ENCODE measurements around the gene GNLY. TPM values are rescaled to one million over a fixed set of nuclear protein-coding genes. Genes with fewer than 3 reads are reported as not detected.
A peak's percentile ranks its signal among the peaks of the same experiment; 100 is the strongest.

Gene GNLY
- total RNA-seq, 1 donor from 2014 or later: not detected

DNA sequence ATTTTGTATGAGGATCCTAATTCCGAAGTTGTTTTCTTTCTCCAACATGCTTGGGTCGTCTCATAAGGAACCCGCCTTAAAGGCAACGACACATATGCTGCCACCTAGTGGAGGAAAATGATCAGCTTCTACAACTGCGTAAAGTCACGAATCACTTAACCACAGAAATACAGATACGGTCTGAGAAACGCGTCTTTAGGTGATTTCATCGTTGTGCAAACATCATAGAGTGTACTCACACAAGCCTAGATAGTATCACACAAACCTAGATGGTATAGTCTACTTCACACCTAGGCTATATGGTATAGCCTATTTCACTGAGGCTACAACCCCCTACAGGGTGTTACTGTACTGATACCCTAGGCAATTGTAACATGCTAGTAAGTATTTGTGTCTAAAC, 13.1 kb downstream of the GNLY start:
- H3K27me3 Mint-ChIP-seq (ENCODE audit: low read depth, unreplicated experiment): peaks cover 20% of the 10 kb centered on the region
- H3K27me3 ChIP-seq (ENCODE audit: insufficient read depth, low read length): peaks cover 8% of the 10 kb centered on the region
- FAIRE-seq (peak; percentile 98), DNase-seq (ENCODE audit: low read depth) (peak; percentile 78)
- no peaks in the 10 kb centered on the region for H4K20me1 ChIP-seq (ENCODE audit: insufficient read depth, low read length)
- H3K9me3 Mint-ChIP-seq (ENCODE audit: unreplicated experiment): no peaks in the 10 kb centered on the region
- H2AFZ ChIP-seq (ENCODE audit: low read depth, low read length): no peak overlapping the region
- no peak overlapping the region for H3K4me3 ChIP-seq (ENCODE audit: insufficient read depth, low read depth, low read length)
- H3K36me3 ChIP-seq (ENCODE audit: insufficient read depth, low read length): no peaks in the 10 kb centered on the region
- H3K4me1 ChIP-seq (ENCODE audit: insufficient read depth, low read length): peaks cover 14% of the 10 kb centered on the region
- H3K4me3 Mint-ChIP-seq (ENCODE audit: unreplicated experiment): no peak overlapping the region
- peak overlapping the region; percentile 47 for H3K27ac Mint-ChIP-seq (ENCODE audit: unreplicated experiment)
- H3K27ac ChIP-seq (ENCODE audit: low read depth, low read length): no peak overlapping the region
- TF ChIP-seq EZH2 (IDR thresholded peaks at IDR 0.05; ENCODE audit: insufficient read depth, low read length): no peak
- TF ChIP-seq, protein P1, sequence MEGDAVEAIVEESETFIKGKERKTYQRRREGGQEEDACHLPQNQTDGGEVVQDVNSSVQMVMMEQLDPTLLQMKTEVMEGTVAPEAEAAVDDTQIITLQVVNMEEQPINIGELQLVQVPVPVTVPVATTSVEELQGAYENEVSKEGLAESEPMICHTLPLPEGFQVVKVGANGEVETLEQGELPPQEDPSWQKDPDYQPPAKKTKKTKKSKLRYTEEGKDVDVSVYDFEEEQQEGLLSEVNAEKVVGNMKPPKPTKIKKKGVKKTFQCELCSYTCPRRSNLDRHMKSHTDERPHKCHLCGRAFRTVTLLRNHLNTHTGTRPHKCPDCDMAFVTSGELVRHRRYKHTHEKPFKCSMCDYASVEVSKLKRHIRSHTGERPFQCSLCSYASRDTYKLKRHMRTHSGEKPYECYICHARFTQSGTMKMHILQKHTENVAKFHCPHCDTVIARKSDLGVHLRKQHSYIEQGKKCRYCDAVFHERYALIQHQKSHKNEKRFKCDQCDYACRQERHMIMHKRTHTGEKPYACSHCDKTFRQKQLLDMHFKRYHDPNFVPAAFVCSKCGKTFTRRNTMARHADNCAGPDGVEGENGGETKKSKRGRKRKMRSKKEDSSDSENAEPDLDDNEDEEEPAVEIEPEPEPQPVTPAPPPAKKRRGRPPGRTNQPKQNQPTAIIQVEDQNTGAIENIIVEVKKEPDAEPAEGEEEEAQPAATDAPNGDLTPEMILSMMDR (IDR thresholded peaks at IDR 0.05; ENCODE audit: insufficient read depth, low read depth, low read length): peak; percentile 98
- H3K4me2 ChIP-seq (ENCODE audit: low read length): peak overlapping the region; percentile 13
- no peaks in the 10 kb centered on the region for H3K36me3 Mint-ChIP-seq (ENCODE audit: low read depth, unreplicated experiment)
- H3K4me1 Mint-ChIP-seq (ENCODE audit: low read depth, unreplicated experiment): peaks cover 26% of the 10 kb centered on the region
- no peak overlapping the region for H3K9ac ChIP-seq (ENCODE audit: low read length)
- H3K79me2 ChIP-seq (ENCODE audit: insufficient read depth, low read length): no peaks in the 10 kb centered on the region
- no peaks in the 10 kb centered on the region for H3K9me3 ChIP-seq (ENCODE audit: insufficient read depth, low read depth, low read length)

DNA sequence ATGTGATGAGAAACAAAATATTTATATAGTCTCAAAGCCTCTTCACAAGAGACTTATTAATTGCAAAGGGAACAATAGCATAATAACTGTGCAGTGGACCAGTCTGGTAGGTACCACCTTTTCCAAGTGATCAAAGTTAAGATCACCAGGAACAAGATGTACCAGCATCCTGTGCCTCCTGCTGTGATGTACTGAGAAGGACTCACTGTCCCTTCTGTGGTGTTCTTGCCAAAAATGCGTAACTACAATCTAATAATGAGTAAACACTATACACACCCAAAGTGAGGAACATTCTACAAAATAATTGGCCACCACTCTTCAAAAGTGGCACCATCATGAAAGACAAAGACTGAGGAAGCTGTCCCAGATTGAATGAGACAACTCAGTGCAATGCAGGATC, 14.5 kb downstream of the GNLY start:
- Mint-ChIP-seq H3K4me1 (ENCODE audit: low read depth, unreplicated experiment) (peaks cover 22% of the 10 kb centered on the region), H3K4me3 (ENCODE audit: unreplicated experiment) (no peak overlapping the region), H3K27me3 (ENCODE audit: low read depth, unreplicated experiment) (peaks cover 20% of the 10 kb centered on the region), H3K27ac (ENCODE audit: unreplicated experiment) (no peak overlapping the region), H3K9me3 (ENCODE audit: unreplicated experiment) (no peaks in the 10 kb centered on the region), H3K36me3 (ENCODE audit: low read depth, unreplicated experiment) (no peaks in the 10 kb centered on the region)
- H3K9ac ChIP-seq (ENCODE audit: low read length): no peak overlapping the region
- H3K4me1 ChIP-seq (ENCODE audit: insufficient read depth, low read length): peaks cover 18% of the 10 kb centered on the region
- H3K4me2 ChIP-seq (ENCODE audit: low read length): no peak overlapping the region
- H3K9me3 ChIP-seq (ENCODE audit: insufficient read depth, low read depth, low read length): no peaks in the 10 kb centered on the region
- no peak for FAIRE-seq
- H4K20me1 ChIP-seq (ENCODE audit: insufficient read depth, low read length): no peaks in the 10 kb centered on the region
- no peaks in the 10 kb centered on the region for H3K79me2 ChIP-seq (ENCODE audit: insufficient read depth, low read length)
- H3K27me3 ChIP-seq (ENCODE audit: insufficient read depth, low read length): peaks cover 8% of the 10 kb centered on the region
- no peaks in the 10 kb centered on the region for H3K36me3 ChIP-seq (ENCODE audit: insufficient read depth, low read length)
- no peak overlapping the region for H2AFZ ChIP-seq (ENCODE audit: low read depth, low read length)
- H3K4me3 ChIP-seq (ENCODE audit: insufficient read depth, low read depth, low read length): no peak overlapping the region
- H3K27ac ChIP-seq (ENCODE audit: low read depth, low read length): no peak overlapping the region
- TF ChIP-seq, protein P1 (IDR thresholded peaks at IDR 0.05; ENCODE audit: insufficient read depth, low read depth, low read length): no peak
- TF ChIP-seq EZH2 (IDR thresholded peaks at IDR 0.05; ENCODE audit: insufficient read depth, low read length): no peak
- no peak for DNase-seq (ENCODE audit: low read depth)

DNA sequence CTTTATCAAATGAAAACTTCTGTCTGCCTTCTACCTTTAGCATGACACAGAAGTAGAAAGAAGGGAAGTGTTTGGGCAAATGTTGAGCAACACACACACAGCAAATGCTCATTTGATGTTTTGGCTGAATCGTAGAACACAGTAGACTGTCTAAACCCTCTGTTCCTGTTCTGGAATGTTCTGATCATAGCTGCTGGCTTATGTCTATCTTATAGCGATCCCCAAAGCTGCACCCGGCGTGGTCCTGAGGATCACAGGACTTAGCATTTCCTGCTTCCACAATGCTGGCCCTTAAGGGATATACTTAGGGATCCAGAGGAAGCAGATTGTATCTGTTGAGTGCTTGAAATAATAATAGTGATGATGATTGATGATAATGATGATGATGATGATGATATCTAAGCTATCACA, 15.2 kb downstream of the GNLY start:
- no peaks in the 10 kb centered on the region for H3K9me3 ChIP-seq (ENCODE audit: insufficient read depth, low read depth, low read length)
- H3K9ac ChIP-seq (ENCODE audit: low read length): no peak overlapping the region
- peaks cover 18% of the 10 kb centered on the region for H3K4me1 ChIP-seq (ENCODE audit: insufficient read depth, low read length)
- peaks cover 8% of the 10 kb centered on the region for H3K27me3 ChIP-seq (ENCODE audit: insufficient read depth, low read length)
- FAIRE-seq (no peak), DNase-seq (ENCODE audit: low read depth) (no peak)
- H3K27ac ChIP-seq (ENCODE audit: low read depth, low read length): no peak overlapping the region
- H3K36me3 ChIP-seq (ENCODE audit: insufficient read depth, low read length): no peaks in the 10 kb centered on the region
- Mint-ChIP-seq H3K4me3 (ENCODE audit: unreplicated experiment) (no peak overlapping the region), H3K36me3 (ENCODE audit: low read depth, unreplicated experiment) (no peaks in the 10 kb centered on the region), H3K27me3 (ENCODE audit: low read depth, unreplicated experiment) (peaks cover 25% of the 10 kb centered on the region), H3K4me1 (ENCODE audit: low read depth, unreplicated experiment) (peaks cover 22% of the 10 kb centered on the region), H3K9me3 (ENCODE audit: unreplicated experiment) (no peaks in the 10 kb centered on the region), H3K27ac (ENCODE audit: unreplicated experiment) (no peak overlapping the region)
- H3K4me3 ChIP-seq (ENCODE audit: insufficient read depth, low read depth, low read length): no peak overlapping the region
- no peaks in the 10 kb centered on the region for H3K79me2 ChIP-seq (ENCODE audit: insufficient read depth, low read length)
- no peak overlapping the region for H2AFZ ChIP-seq (ENCODE audit: low read depth, low read length)
- H3K4me2 ChIP-seq (ENCODE audit: low read length): no peak overlapping the region
- no peaks in the 10 kb centered on the region for H4K20me1 ChIP-seq (ENCODE audit: insufficient read depth, low read length)
- TF ChIP-seq, protein P1 (IDR thresholded peaks at IDR 0.05; ENCODE audit: insufficient read depth, low read depth, low read length): no peak
- TF ChIP-seq EZH2 (IDR thresholded peaks at IDR 0.05; ENCODE audit: insufficient read depth, low read length): no peak

Data from astrocyte (in vitro differentiated cells and primary cell).